Measurements from ENCODE around the gene SRL. TPM values are rescaled to one million over a fixed set of nuclear protein-coding genes. Genes with fewer than 3 reads are reported as not detected.

SRL gene
- total RNA-seq, 2 donors from 2014 or later, result not detected

DNA sequence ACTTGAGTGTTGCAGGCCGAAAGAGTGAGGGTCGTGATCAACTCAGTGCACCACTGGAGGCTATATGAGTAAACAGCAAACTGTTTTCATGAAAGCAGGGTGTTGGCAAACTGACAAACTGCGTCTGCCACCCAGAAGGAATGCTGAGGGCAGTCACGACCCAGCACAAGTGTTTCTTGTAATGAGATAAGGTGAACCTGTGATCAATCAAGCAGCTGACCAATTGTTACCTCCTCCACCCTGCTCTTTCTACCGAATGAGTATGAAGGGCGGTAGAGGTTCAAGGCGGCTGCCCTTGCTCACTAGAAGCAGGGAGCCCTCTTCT is 5.5 kb upstream of the SRL start:
- Mint-ChIP-seq H3K9me3 (no peaks in the 10 kb centered on the region), H3K4me3 (no peak overlapping the region), H3K27ac (no peak overlapping the region), H3K36me3 (no peaks in the 10 kb centered on the region), H3K4me1 (ENCODE audit: low read depth in 2 of 2) (peaks cover 0 to 7% of the 10 kb centered on the region in 2 donors), H3K27me3 (peaks cover 0 to 4% of the 10 kb centered on the region in 2 donors)
- ATAC-seq, result no peak
- DNase-seq (ENCODE audit: low spot score), result no peak

DNA sequence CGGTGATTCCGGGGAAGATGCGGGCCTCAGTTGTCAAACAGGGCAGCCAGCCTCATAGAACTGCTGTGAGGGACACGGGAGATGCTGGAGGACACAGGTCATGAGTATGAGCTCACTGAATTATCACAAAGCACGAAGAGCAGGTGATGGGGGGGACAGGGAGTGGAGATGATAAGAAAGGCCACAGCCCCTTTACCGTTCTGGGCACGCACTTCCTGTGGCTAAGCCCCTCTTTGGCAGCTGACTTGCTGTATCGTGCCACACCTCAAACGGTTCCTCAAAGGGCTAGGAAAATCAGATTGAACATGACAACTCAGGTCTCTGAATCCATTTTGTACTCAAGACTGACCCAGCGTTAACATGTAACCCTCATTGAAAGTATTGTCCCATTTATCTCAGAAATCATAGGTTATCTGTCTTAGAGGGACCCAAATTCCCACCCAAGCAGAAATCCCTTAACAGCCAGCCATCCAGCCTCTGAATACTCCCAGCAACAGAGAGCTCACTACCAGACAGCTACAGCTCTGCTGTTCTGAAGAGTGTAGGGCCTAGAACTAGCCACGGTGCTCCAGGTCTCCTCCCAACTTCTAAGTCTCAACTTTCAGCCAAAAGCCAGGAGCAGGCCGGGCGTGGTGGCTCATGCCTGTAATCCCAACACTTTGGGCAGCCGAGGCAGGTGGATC is 5.0 kb upstream of the SRL start:
- ATAC-seq (no peak), DNase-seq (ENCODE audit: low spot score) (no peak)
- Mint-ChIP-seq H3K4me1 (ENCODE audit: low read depth in 2 of 2) (peaks cover 0 to 7% of the 10 kb centered on the region in 2 donors), H3K36me3 (no peaks in the 10 kb centered on the region), H3K9me3 (no peaks in the 10 kb centered on the region), H3K27ac (no peak overlapping the region), H3K27me3 (peaks cover 0 to 4% of the 10 kb centered on the region in 2 donors), H3K4me3 (no peak overlapping the region)

DNA sequence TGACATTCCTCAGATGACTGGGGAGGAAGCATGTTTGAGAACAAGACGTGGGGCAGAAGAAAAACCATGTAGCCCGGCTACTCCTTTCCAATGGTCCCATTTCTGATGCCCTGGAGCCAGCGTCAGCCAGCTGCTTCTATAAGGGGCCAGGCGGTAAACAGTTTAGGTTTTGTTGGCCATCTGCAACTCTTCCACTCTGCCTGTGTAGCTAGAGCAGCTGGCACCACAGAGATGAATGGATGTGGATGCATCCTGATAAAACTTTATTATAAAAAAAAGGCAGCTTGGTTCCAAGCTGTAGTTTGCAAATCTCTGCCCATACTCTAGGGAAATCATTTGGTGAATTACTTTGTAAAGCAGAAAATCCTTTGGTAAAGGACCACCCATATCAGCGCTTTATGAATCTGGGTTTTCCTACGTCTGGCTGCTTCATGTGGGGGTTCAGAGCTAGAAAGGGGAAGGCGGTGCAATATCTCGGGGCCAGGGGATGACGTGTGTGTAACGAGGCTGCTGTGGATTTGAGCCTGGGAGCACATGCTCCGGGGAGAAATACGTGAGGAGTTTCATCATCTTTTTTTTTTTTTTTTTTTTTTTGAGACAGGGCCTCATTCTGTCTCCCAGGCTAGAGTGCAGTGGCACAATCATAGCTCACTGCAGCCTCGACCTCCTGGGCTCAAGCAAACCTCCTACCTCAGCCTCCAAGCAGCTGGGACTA is 3.4 kb upstream of the SRL start:
- Mint-ChIP-seq H3K4me3 (no peak overlapping the region), H3K27ac (no peak overlapping the region), H3K36me3 (no peaks in the 10 kb centered on the region), H3K27me3 (peaks cover 0 to 8% of the 10 kb centered on the region in 2 donors), H3K4me1 (ENCODE audit: low read depth in 2 of 2) (peaks cover 0 to 7% of the 10 kb centered on the region in 2 donors), H3K9me3 (no peaks in the 10 kb centered on the region)
- ATAC-seq (no peak), DNase-seq (ENCODE audit: low spot score) (no peak)

- H3K4me3 Mint-ChIP-seq, result no peak overlapping the region
- peaks cover 0 to 8% of the 10 kb centered on the region in 2 donors for H3K27me3 Mint-ChIP-seq
- H3K36me3 Mint-ChIP-seq, result no peaks in the 10 kb centered on the region
- DNase-seq (ENCODE audit: low spot score) (no peak), ATAC-seq (no peak)
- H3K27ac Mint-ChIP-seq, result no peak overlapping the region
- H3K4me1 Mint-ChIP-seq (ENCODE audit: low read depth in 2 of 2), result peaks cover 0 to 7% of the 10 kb centered on the region in 2 donors
- no peaks in the 10 kb centered on the region for H3K9me3 Mint-ChIP-seq
Observed at GRCh38 chr16:4244254-4245076, 2.6 kb upstream of the SRL start.

DNA sequence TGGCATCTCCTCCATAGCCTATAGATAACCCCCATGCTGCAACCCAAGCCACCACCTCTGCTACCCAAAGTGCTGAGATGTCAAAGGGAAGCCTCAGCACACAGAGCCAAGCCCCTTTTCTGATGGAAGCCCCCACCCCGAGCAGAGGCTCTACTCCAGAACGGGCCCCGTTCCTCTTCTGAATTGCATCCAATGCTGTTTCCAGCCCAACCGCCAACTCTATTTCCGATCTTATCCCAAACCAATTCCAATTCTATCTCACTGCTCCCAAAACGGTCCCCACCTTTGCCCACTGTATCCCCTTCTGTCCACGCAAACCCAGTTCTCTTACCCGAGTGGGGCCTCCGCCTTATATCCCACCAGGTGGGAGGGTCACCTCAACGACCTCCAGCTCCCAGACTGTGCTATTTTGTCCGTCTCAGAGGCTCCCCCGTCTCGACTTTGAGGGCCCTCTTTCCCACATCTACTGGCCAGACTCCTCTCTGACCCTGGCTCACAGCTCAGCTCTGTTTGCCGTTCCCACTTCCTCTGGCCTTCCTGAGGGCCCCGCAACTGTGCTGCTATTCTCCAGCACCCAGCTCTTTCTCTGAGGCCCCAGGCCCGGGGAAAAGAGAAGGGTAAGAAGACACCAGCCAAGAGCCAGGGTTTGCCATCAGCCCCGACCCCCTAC is 487 bp downstream of the SRL start:
- no peaks in the 10 kb centered on the region for H3K36me3 Mint-ChIP-seq
- peaks cover 0 to 7% of the 10 kb centered on the region in 2 donors for H3K4me1 Mint-ChIP-seq (ENCODE audit: low read depth in 2 of 2)
- H3K9me3 Mint-ChIP-seq, result no peaks in the 10 kb centered on the region
- H3K27ac Mint-ChIP-seq, result no peak overlapping the region
- ATAC-seq, result no peak
- H3K4me3 Mint-ChIP-seq, result no peak overlapping the region
- DNase-seq (ENCODE audit: low spot score), result no peak
- H3K27me3 Mint-ChIP-seq, result peaks cover 9 to 16% of the 10 kb centered on the region in 2 donors

GRCh38 chr16:4240624-4241023 is 1.3 kb downstream of the SRL start:
- Mint-ChIP-seq H3K4me3 (no peak overlapping the region), H3K27ac (no peak overlapping the region), H3K36me3 (no peaks in the 10 kb centered on the region), H3K4me1 (ENCODE audit: low read depth in 2 of 2) (peaks cover 0 to 7% of the 10 kb centered on the region in 2 donors), H3K9me3 (no peaks in the 10 kb centered on the region), H3K27me3 (peaks cover 9 to 19% of the 10 kb centered on the region in 2 donors)
- DNase-seq (ENCODE audit: low spot score), result no peak
- ATAC-seq, result no peak

DNA sequence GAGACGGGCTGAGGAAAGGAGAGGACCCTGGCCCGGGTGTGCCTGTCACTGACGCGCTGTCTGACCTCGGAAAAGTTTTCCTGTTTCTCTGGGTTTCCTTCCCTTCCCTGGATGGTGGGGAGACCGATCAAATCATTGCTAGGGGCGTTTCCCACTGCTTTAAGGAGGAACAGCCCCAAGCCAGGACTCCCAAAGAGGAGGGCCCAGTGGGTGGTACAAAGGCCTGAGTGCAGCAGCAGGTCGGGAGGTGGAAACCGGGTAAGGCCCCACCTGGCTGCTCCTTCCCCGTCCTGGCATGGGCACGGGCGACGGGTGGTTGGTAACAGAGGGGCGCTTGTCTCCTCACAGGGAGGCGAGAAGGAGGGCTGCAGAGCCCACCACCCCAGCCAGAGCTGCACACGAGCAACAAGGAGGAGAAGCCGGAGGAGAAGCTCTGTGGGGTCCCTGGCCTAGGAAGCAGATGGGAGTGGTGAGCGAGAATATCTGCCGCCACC is 2.2 kb downstream of the SRL start:
- Mint-ChIP-seq H3K27me3 (peaks cover 9 to 19% of the 10 kb centered on the region in 2 donors), H3K27ac (no peak overlapping the region), H3K4me1 (ENCODE audit: low read depth in 2 of 2) (peaks cover 0 to 7% of the 10 kb centered on the region in 2 donors), H3K9me3 (no peaks in the 10 kb centered on the region), H3K4me3 (no peak overlapping the region), H3K36me3 (no peaks in the 10 kb centered on the region)
- no peak for DNase-seq (ENCODE audit: low spot score)
- ATAC-seq, result no peak

- no peak for ATAC-seq
- H3K9me3 Mint-ChIP-seq, result no peaks in the 10 kb centered on the region
- no peak overlapping the region for H3K4me3 Mint-ChIP-seq
- H3K36me3 Mint-ChIP-seq, result no peaks in the 10 kb centered on the region
- no peak overlapping the region for H3K27ac Mint-ChIP-seq
- peaks cover 0 to 7% of the 10 kb centered on the region in 2 donors for H3K4me1 Mint-ChIP-seq (ENCODE audit: low read depth in 2 of 2)
- H3K27me3 Mint-ChIP-seq, result peaks cover 9 to 19% of the 10 kb centered on the region in 2 donors
- DNase-seq (ENCODE audit: low spot score), result no peak
Observed at GRCh38 chr16:4239020-4239419, 2.9 kb downstream of the SRL start.

- Mint-ChIP-seq H3K4me1 (ENCODE audit: low read depth in 2 of 2) (no peaks in the 10 kb centered on the region), H3K9me3 (no peaks in the 10 kb centered on the region), H3K27me3 (peaks cover 9 to 14% of the 10 kb centered on the region in 2 donors), H3K4me3 (no peak overlapping the region), H3K27ac (no peak overlapping the region), H3K36me3 (no peaks in the 10 kb centered on the region)
- DNase-seq (ENCODE audit: low spot score) (no peak), ATAC-seq (no peak)
Observed at GRCh38 chr16:4233431-4233830, 8.4 kb downstream of the SRL start.

GRCh38 chr16:4232541-4233386 is 9.1 kb downstream of the SRL start:
- DNase-seq (ENCODE audit: low spot score) (no peak), ATAC-seq (no peak)
- Mint-ChIP-seq H3K27me3 (peaks cover 6 to 12% of the 10 kb centered on the region in 2 donors), H3K36me3 (no peaks in the 10 kb centered on the region), H3K27ac (no peak overlapping the region), H3K9me3 (no peaks in the 10 kb centered on the region), H3K4me3 (no peak overlapping the region), H3K4me1 (ENCODE audit: low read depth in 2 of 2) (no peaks in the 10 kb centered on the region)

GRCh38 chr16:4231886-4232285 is 10.0 kb downstream of the SRL start:
- Mint-ChIP-seq H3K4me1 (ENCODE audit: low read depth in 2 of 2) (no peaks in the 10 kb centered on the region), H3K9me3 (no peaks in the 10 kb centered on the region), H3K27me3 (peaks cover 0 to 6% of the 10 kb centered on the region in 2 donors), H3K36me3 (no peaks in the 10 kb centered on the region), H3K27ac (no peak overlapping the region), H3K4me3 (no peak overlapping the region)
- DNase-seq (ENCODE audit: low spot score) (no peak), ATAC-seq (no peak)

DNA sequence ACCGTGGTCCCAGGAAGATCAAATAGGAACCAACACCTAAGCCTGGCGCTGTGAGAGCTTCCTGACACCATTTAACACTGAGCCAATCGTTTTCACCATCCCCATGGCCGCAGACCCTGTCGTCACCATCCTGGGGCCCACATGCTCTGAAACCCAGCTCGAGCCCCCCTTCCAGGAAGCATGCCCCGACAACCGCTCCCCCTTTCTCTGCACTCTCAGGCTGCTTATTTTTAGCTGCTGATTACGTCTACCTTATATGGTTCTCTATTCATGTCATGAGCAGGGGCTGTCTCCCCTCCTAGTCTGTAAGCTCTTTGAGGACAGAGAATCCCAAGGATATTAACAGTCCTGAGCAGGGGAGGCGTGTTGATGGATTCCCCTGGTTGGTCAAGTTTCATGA is 10.5 kb downstream of the SRL start:
- Mint-ChIP-seq H3K4me1 (ENCODE audit: low read depth in 2 of 2) (no peaks in the 10 kb centered on the region), H3K27me3 (peaks cover 0 to 6% of the 10 kb centered on the region in 2 donors), H3K36me3 (no peaks in the 10 kb centered on the region), H3K9me3 (no peaks in the 10 kb centered on the region), H3K4me3 (no peak overlapping the region), H3K27ac (no peak overlapping the region)
- ATAC-seq, result no peak
- no peak for DNase-seq (ENCODE audit: low spot score)

DNA sequence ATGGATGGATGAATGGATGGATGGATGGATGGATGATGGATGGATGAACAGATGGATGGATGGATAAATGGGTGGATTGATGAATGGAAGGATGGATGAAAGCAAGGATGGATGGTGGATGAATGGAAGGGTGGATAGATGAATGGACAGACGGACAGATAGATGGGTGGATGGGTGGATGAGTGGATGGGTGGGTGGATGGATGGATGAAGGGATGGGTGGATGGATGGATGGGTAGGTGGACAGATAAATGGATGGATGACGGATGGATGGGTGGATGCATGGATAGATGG is 14.9 kb downstream of the SRL start:
- ATAC-seq (no peak), DNase-seq (ENCODE audit: low spot score) (no peak)
- H3K27me3 Mint-ChIP-seq, result peaks cover 0 to 2% of the 10 kb centered on the region in 2 donors
- no peak overlapping the region for H3K4me3 Mint-ChIP-seq
- H3K4me1 Mint-ChIP-seq (ENCODE audit: low read depth in 2 of 2), result no peaks in the 10 kb centered on the region
- no peaks in the 10 kb centered on the region for H3K9me3 Mint-ChIP-seq
- no peaks in the 10 kb centered on the region for H3K36me3 Mint-ChIP-seq
- H3K27ac Mint-ChIP-seq, result no peak overlapping the region
